ENCODE measurements around the gene RAD52. TPM values are rescaled to one million over a fixed set of nuclear protein-coding genes. Genes with fewer than 3 reads are reported as not detected.

The RAD52 gene
- total RNA-seq, 1 donor from 2014 or later: 9.6 TPM

DNA sequence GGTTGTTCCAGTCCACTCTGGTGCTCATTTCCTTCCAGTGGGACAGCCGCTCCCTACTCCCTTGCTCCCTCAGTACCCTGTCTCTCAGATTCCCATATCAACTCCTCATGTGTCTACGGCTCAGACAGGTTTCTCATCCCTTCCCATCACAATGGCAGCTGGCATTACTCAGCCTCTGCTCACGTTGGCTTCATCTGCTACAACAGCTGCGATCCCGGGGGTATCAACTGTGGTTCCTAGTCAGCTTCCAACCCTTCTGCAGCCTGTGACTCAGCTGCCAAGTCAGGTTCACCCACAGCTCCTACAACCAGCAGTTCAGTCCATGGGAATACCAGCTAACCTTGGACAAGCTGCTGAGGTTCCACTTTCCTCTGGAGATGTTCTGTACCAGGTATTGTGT lies 69.9 kb downstream of the RAD52 start:
- peaks cover 41% of the 10 kb centered on the region for H3K36me3 Mint-ChIP-seq (ENCODE audit: low read depth)
- no peaks in the 10 kb centered on the region for H3K4me1 Mint-ChIP-seq (ENCODE audit: low read depth)
- H3K27me3 Mint-ChIP-seq (ENCODE audit: low read depth): no peaks in the 10 kb centered on the region
- TF ChIP-seq, protein P1, sequence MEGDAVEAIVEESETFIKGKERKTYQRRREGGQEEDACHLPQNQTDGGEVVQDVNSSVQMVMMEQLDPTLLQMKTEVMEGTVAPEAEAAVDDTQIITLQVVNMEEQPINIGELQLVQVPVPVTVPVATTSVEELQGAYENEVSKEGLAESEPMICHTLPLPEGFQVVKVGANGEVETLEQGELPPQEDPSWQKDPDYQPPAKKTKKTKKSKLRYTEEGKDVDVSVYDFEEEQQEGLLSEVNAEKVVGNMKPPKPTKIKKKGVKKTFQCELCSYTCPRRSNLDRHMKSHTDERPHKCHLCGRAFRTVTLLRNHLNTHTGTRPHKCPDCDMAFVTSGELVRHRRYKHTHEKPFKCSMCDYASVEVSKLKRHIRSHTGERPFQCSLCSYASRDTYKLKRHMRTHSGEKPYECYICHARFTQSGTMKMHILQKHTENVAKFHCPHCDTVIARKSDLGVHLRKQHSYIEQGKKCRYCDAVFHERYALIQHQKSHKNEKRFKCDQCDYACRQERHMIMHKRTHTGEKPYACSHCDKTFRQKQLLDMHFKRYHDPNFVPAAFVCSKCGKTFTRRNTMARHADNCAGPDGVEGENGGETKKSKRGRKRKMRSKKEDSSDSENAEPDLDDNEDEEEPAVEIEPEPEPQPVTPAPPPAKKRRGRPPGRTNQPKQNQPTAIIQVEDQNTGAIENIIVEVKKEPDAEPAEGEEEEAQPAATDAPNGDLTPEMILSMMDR (IDR thresholded peaks at IDR 0.05): no peak
- peak overlapping the region; percentile 25 for H3K27ac Mint-ChIP-seq (ENCODE audit: unreplicated experiment)
- H3K9me3 Mint-ChIP-seq (ENCODE audit: low read depth): no peaks in the 10 kb centered on the region
- H3K4me3 Mint-ChIP-seq (ENCODE audit: unreplicated experiment): no peak overlapping the region
- no peak for DNase-seq (ENCODE audit: low spot score)

DNA sequence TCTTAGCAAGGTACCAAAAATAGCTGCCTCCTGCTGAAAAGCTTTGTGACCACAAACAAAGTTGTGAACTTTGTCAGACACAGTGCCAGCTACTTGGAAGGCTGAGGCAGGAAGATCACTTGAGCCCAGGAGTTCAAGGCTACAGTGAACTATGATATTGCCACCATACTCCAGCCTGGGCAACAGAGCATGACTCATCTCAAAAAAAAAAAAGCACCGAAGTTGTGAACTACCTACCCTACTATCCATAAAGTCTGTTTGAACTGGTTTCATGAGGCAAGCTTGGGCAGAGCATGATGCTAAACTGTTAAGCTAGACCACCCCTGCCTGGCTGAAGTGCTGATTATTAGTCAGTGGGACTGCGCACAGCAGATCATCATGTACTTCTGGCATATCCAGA lies 75.5 kb downstream of the RAD52 start:
- peaks cover 14% of the 10 kb centered on the region for H3K4me1 Mint-ChIP-seq (ENCODE audit: low read depth)
- H3K9me3 Mint-ChIP-seq (ENCODE audit: low read depth): no peaks in the 10 kb centered on the region
- H3K27ac Mint-ChIP-seq (ENCODE audit: unreplicated experiment): peak overlapping the region; percentile 36
- H3K27me3 Mint-ChIP-seq (ENCODE audit: low read depth): no peaks in the 10 kb centered on the region
- TF ChIP-seq, protein P1 (IDR thresholded peaks at IDR 0.05): no peak
- H3K36me3 Mint-ChIP-seq (ENCODE audit: low read depth): peaks cover 12% of the 10 kb centered on the region
- H3K4me3 Mint-ChIP-seq (ENCODE audit: unreplicated experiment): no peak overlapping the region
- DNase-seq (ENCODE audit: low spot score): no peak

DNA sequence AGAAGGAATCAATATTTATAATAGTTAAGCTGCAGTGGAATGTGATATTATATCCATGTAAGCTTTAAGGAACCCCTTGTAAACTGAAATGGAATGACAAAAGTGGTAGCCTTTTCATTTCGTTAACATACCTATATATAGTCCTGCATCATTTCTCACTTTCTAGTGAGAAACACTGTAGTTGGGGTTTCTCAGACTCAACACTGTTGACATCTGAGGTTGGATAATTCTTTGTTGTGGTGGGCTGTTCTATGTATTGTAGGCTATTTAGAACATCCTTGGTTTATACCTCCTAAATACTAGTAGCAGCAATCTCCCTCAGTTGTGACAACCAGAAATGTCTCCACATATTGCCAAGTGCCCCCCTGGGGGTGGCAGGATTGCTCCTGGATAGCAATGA lies 79.1 kb downstream of the RAD52 start:
- TF ChIP-seq, protein P1 (IDR thresholded peaks at IDR 0.05): no peak
- H3K4me1 Mint-ChIP-seq (ENCODE audit: low read depth): peaks cover 14% of the 10 kb centered on the region
- H3K4me3 Mint-ChIP-seq (ENCODE audit: unreplicated experiment): no peak overlapping the region
- no peak overlapping the region for H3K27ac Mint-ChIP-seq (ENCODE audit: unreplicated experiment)
- H3K9me3 Mint-ChIP-seq (ENCODE audit: low read depth): no peaks in the 10 kb centered on the region
- no peaks in the 10 kb centered on the region for H3K27me3 Mint-ChIP-seq (ENCODE audit: low read depth)
- DNase-seq (ENCODE audit: low spot score): no peak
- H3K36me3 Mint-ChIP-seq (ENCODE audit: low read depth): peaks cover 20% of the 10 kb centered on the region

DNA sequence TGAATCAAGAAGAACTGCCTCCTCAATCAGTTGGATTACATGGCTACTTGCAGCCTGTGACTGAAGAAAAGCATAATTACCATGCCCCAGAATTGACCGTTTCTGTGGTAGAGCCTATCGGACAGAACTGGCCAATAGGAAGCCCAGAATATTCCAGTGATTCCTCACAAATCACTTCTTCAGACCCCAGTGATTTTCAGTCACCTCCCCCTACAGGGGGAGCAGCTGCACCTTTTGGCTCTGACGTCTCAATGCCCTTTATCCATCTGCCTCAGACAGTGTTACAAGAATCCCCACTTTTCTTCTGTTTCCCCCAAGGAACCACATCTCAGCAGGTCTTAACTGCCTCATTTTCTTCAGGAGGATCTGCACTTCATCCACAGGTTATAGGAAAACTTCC lies 80.8 kb downstream of the RAD52 start:
- TF ChIP-seq, protein P1 (IDR thresholded peaks at IDR 0.05): peak; percentile 38
- Mint-ChIP-seq H3K4me3 (ENCODE audit: unreplicated experiment) (no peak overlapping the region), H3K27me3 (ENCODE audit: low read depth) (no peaks in the 10 kb centered on the region), H3K4me1 (ENCODE audit: low read depth) (peaks cover 8% of the 10 kb centered on the region), H3K9me3 (ENCODE audit: low read depth) (no peaks in the 10 kb centered on the region), H3K36me3 (ENCODE audit: low read depth) (peaks cover 24% of the 10 kb centered on the region), H3K27ac (ENCODE audit: unreplicated experiment) (no peak overlapping the region)
- no peak for DNase-seq (ENCODE audit: low spot score)

DNA sequence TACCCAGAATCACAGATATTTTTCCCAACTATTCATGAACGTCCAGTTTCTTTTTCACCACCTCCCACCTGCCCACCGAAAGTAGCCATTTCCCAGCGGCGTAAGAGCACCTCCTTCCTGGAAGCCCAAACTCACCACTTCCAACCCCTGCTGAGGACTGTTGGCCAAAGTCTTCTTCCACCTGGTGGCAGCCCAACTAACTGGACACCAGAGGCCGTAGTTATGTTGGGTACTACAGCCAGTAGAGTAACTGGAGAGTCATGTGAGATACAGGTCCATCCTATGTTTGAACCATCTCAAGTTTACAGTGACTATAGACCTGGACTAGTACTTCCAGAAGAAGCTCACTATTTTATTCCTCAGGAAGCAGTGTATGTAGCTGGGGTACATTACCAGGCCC lies 81.6 kb downstream of the RAD52 start:
- Mint-ChIP-seq H3K27ac (ENCODE audit: unreplicated experiment) (peak overlapping the region; percentile 32), H3K27me3 (ENCODE audit: low read depth) (no peaks in the 10 kb centered on the region), H3K4me3 (ENCODE audit: unreplicated experiment) (no peak overlapping the region), H3K4me1 (ENCODE audit: low read depth) (no peaks in the 10 kb centered on the region), H3K9me3 (ENCODE audit: low read depth) (no peaks in the 10 kb centered on the region), H3K36me3 (ENCODE audit: low read depth) (peaks cover 24% of the 10 kb centered on the region)
- TF ChIP-seq, protein P1 (IDR thresholded peaks at IDR 0.05): no peak
- no peak for DNase-seq (ENCODE audit: low spot score)
